Measurements from ENCODE around the gene DHX8. TPM values are rescaled to one million over a fixed set of nuclear protein-coding genes. Genes with fewer than 3 reads are reported as not detected.
"Not testable (repeated sequence)": the region's sequence is repeated elsewhere in the genome, so short reads cannot be mapped to it uniquely, and the experiment has no call there.

DHX8 gene
- polyA plus RNA-seq, 4 donors, result 21.6 to 33.8 (median 27.4) TPM

- Histone ChIP-seq H3K9me3 (ENCODE audit: control insufficient read depth in 2 of 2, insufficient read depth in 1 of 2, low read depth in 1 of 2, low read length in 1 of 2) (no peaks in the 10 kb centered on the region), H3K27me3 (ENCODE audit: control insufficient read depth in 3 of 3, insufficient read depth in 3 of 3, low read length in 3 of 3) (no peaks in the 10 kb centered on the region), H3K27ac (ENCODE audit: low read depth in 1 of 3, low read length in 2 of 3) (no peak overlapping the region), H3K4me3 (ENCODE audit: low read depth in 1 of 3, low read length in 3 of 3) (no peak overlapping the region), H3K36me3 (ENCODE audit: control insufficient read depth in 3 of 3, insufficient read depth in 2 of 3, low read depth in 1 of 3, low read length in 3 of 3) (no peaks in the 10 kb centered on the region), H3K4me1 (ENCODE audit: control insufficient read depth in 3 of 3, insufficient read depth in 2 of 3, low read depth in 1 of 3, low read length in 2 of 3) (peaks cover 0 to 14% (median 5%) of the 10 kb centered on the region in 3 donors)
- WGBS, 3 donors, result 48 to 71% (median 62%) methylated on average over 1 of the region's 1 CpG
- FAIRE-seq (no peak), DNase-seq (no peak)
Measured at GRCh38 chr17:43454868-43455267, 28.9 kb upstream of the DHX8 start.

- FAIRE-seq, result no peak
- Histone ChIP-seq H3K9me3 (ENCODE audit: control insufficient read depth in 2 of 2, insufficient read depth in 1 of 2, low read depth in 1 of 2, low read length in 1 of 2) (no peaks in the 10 kb centered on the region), H3K4me1 (ENCODE audit: control insufficient read depth in 3 of 3, insufficient read depth in 2 of 3, low read depth in 1 of 3, low read length in 2 of 3) (peaks cover 0 to 12% (median 5%) of the 10 kb centered on the region in 3 donors), H3K27me3 (ENCODE audit: control insufficient read depth in 3 of 3, insufficient read depth in 3 of 3, low read length in 3 of 3) (no peaks in the 10 kb centered on the region), H3K4me3 (ENCODE audit: low read depth in 1 of 3, low read length in 3 of 3) (no peak overlapping the region), H3K27ac (ENCODE audit: low read depth in 1 of 3, low read length in 2 of 3) (no peak overlapping the region), H3K36me3 (ENCODE audit: control insufficient read depth in 3 of 3, insufficient read depth in 2 of 3, low read depth in 1 of 3, low read length in 3 of 3) (no peaks in the 10 kb centered on the region)
- DNase-seq, result no peak
- 89 to 95% (median 94%) methylated on average over 6 of the region's 6 CpGs for WGBS, 3 donors
Measured at GRCh38 chr17:43456029-43456428, 27.7 kb upstream of the DHX8 start.

GRCh38 chr17:43456661-43457361 is 27.0 kb upstream of the DHX8 start:
- H3K4me3 ChIP-seq (ENCODE audit: low read depth in 1 of 3, low read length in 3 of 3), result no peak overlapping the region
- WGBS, 3 donors, result 27 to 34% (median 34%) methylated on average over 7 of the region's 7 CpGs
- H3K27me3 ChIP-seq (ENCODE audit: control insufficient read depth in 3 of 3, insufficient read depth in 3 of 3, low read length in 3 of 3), result no peaks in the 10 kb centered on the region
- H3K9me3 ChIP-seq (ENCODE audit: control insufficient read depth in 2 of 2, insufficient read depth in 1 of 2, low read depth in 1 of 2, low read length in 1 of 2), result no peaks in the 10 kb centered on the region
- DNase-seq, result peak; percentile 31 to 38
- H3K4me1 ChIP-seq (ENCODE audit: control insufficient read depth in 3 of 3, insufficient read depth in 2 of 3, low read depth in 1 of 3, low read length in 2 of 3), result peaks cover 0 to 12% (median 5%) of the 10 kb centered on the region in 3 donors
- H3K27ac ChIP-seq (ENCODE audit: low read depth in 1 of 3, low read length in 2 of 3), result peak overlapping the region in 1 of 3 donors; percentile 68
- FAIRE-seq, result no peak
- H3K36me3 ChIP-seq (ENCODE audit: control insufficient read depth in 3 of 3, insufficient read depth in 2 of 3, low read depth in 1 of 3, low read length in 3 of 3), result no peaks in the 10 kb centered on the region

GRCh38 chr17:43457362-43457692 is 26.4 kb upstream of the DHX8 start:
- WGBS, 3 donors, result 47 to 57% (median 50%) methylated on average over 1 of the region's 1 CpG
- no peak for FAIRE-seq

GRCh38 chr17:43459878-43460277 is 23.9 kb upstream of the DHX8 start:
- not testable (repeated sequence) for H3K4me3 ChIP-seq (ENCODE audit: low read depth in 1 of 3, low read length in 3 of 3); H3K36me3 ChIP-seq (ENCODE audit: control insufficient read depth in 3 of 3, insufficient read depth in 2 of 3, low read depth in 1 of 3, low read length in 3 of 3); H3K27ac ChIP-seq (ENCODE audit: low read depth in 1 of 3, low read length in 2 of 3); H3K9me3 ChIP-seq (ENCODE audit: control insufficient read depth in 2 of 2, insufficient read depth in 1 of 2, low read depth in 1 of 2, low read length in 1 of 2); H3K27me3 ChIP-seq (ENCODE audit: control insufficient read depth in 3 of 3, insufficient read depth in 3 of 3, low read length in 3 of 3); FAIRE-seq; DNase-seq
- peaks cover 0 to 12% (median 5%) of the 10 kb centered on the region in 3 donors for H3K4me1 ChIP-seq (ENCODE audit: control insufficient read depth in 3 of 3, insufficient read depth in 2 of 3, low read depth in 1 of 3, low read length in 2 of 3)
- WGBS, 3 donors, result 84 to 92% (median 88%) methylated on average over 5 of the region's 5 CpGs

More at GRCh38 chr17:43457362-43457692, 26.4 kb upstream of the DHX8 start:
- no peaks in the 10 kb centered on the region for H3K36me3 ChIP-seq (ENCODE audit: control insufficient read depth in 3 of 3, insufficient read depth in 2 of 3, low read depth in 1 of 3, low read length in 3 of 3)
- peaks cover 0 to 12% (median 5%) of the 10 kb centered on the region in 3 donors for H3K4me1 ChIP-seq (ENCODE audit: control insufficient read depth in 3 of 3, insufficient read depth in 2 of 3, low read depth in 1 of 3, low read length in 2 of 3)
- no peaks in the 10 kb centered on the region for H3K9me3 ChIP-seq (ENCODE audit: control insufficient read depth in 2 of 2, insufficient read depth in 1 of 2, low read depth in 1 of 2, low read length in 1 of 2)
- H3K4me3 ChIP-seq (ENCODE audit: low read depth in 1 of 3, low read length in 3 of 3), result no peak overlapping the region
- H3K27ac ChIP-seq (ENCODE audit: low read depth in 1 of 3, low read length in 2 of 3), result peak overlapping the region in 1 of 3 donors; percentile 21
- no peak for DNase-seq
- no peaks in the 10 kb centered on the region for H3K27me3 ChIP-seq (ENCODE audit: control insufficient read depth in 3 of 3, insufficient read depth in 3 of 3, low read length in 3 of 3)

- Histone ChIP-seq H3K27ac (ENCODE audit: low read depth in 1 of 3, low read length in 2 of 3) (no peak overlapping the region), H3K4me1 (ENCODE audit: control insufficient read depth in 3 of 3, insufficient read depth in 2 of 3, low read depth in 1 of 3, low read length in 2 of 3) (peaks cover 0 to 12% (median 5%) of the 10 kb centered on the region in 3 donors), H3K4me3 (ENCODE audit: low read depth in 1 of 3, low read length in 3 of 3) (no peak overlapping the region), H3K9me3 (ENCODE audit: control insufficient read depth in 2 of 2, insufficient read depth in 1 of 2, low read depth in 1 of 2, low read length in 1 of 2) (no peaks in the 10 kb centered on the region), H3K27me3 (ENCODE audit: control insufficient read depth in 3 of 3, insufficient read depth in 3 of 3, low read length in 3 of 3) (no peaks in the 10 kb centered on the region), H3K36me3 (ENCODE audit: control insufficient read depth in 3 of 3, insufficient read depth in 2 of 3, low read depth in 1 of 3, low read length in 3 of 3) (no peaks in the 10 kb centered on the region)
- DNase-seq (no peak), FAIRE-seq (no peak)
- WGBS, 3 donors, result 67 to 88% (median 84%) methylated on average over 1 of the region's 1 CpG
Measured at GRCh38 chr17:43461185-43461584, 22.6 kb upstream of the DHX8 start.

GRCh38 chr17:43462569-43462968 is 21.2 kb upstream of the DHX8 start:
- not testable (repeated sequence) for H3K27ac ChIP-seq (ENCODE audit: low read depth in 1 of 3, low read length in 2 of 3); H3K4me1 ChIP-seq (ENCODE audit: control insufficient read depth in 3 of 3, insufficient read depth in 2 of 3, low read depth in 1 of 3, low read length in 2 of 3); FAIRE-seq; H3K27me3 ChIP-seq (ENCODE audit: control insufficient read depth in 3 of 3, insufficient read depth in 3 of 3, low read length in 3 of 3); H3K36me3 ChIP-seq (ENCODE audit: control insufficient read depth in 3 of 3, insufficient read depth in 2 of 3, low read depth in 1 of 3, low read length in 3 of 3); DNase-seq; H3K9me3 ChIP-seq (ENCODE audit: control insufficient read depth in 2 of 2, insufficient read depth in 1 of 2, low read depth in 1 of 2, low read length in 1 of 2); H3K4me3 ChIP-seq (ENCODE audit: low read depth in 1 of 3, low read length in 3 of 3)
- WGBS, 3 donors, result 79 to 86% (median 81%) methylated on average over 3 of the region's 4 CpGs

GRCh38 chr17:43463241-43463640 is 20.5 kb upstream of the DHX8 start:
- Histone ChIP-seq H3K4me3 (ENCODE audit: low read depth in 1 of 3, low read length in 3 of 3) (no peak overlapping the region), H3K9me3 (ENCODE audit: control insufficient read depth in 2 of 2, insufficient read depth in 1 of 2, low read depth in 1 of 2, low read length in 1 of 2) (no peaks in the 10 kb centered on the region), H3K27ac (ENCODE audit: low read depth in 1 of 3, low read length in 2 of 3) (no peak overlapping the region), H3K4me1 (ENCODE audit: control insufficient read depth in 3 of 3, insufficient read depth in 2 of 3, low read depth in 1 of 3, low read length in 2 of 3) (peaks cover 0 to 2% (median 0%) of the 10 kb centered on the region in 3 donors), H3K36me3 (ENCODE audit: control insufficient read depth in 3 of 3, insufficient read depth in 2 of 3, low read depth in 1 of 3, low read length in 3 of 3) (no peaks in the 10 kb centered on the region), H3K27me3 (ENCODE audit: control insufficient read depth in 3 of 3, insufficient read depth in 3 of 3, low read length in 3 of 3) (no peaks in the 10 kb centered on the region)
- no peak for DNase-seq
- WGBS, 3 donors, result 80 to 86% (median 84%) methylated on average over 4 of the region's 4 CpGs
- FAIRE-seq, result no peak

- 33 to 83% (median 67%) methylated on average over 1 of the region's 1 CpG for WGBS, 3 donors
- DNase-seq (no peak), FAIRE-seq (no peak)
- H3K4me3 ChIP-seq (ENCODE audit: low read depth in 1 of 3, low read length in 3 of 3), result no peak overlapping the region
- H3K9me3 ChIP-seq (ENCODE audit: control insufficient read depth in 2 of 2, insufficient read depth in 1 of 2, low read depth in 1 of 2, low read length in 1 of 2), result no peaks in the 10 kb centered on the region
- H3K27ac ChIP-seq (ENCODE audit: low read depth in 1 of 3, low read length in 2 of 3), result no peak overlapping the region
- no peaks in the 10 kb centered on the region for H3K36me3 ChIP-seq (ENCODE audit: control insufficient read depth in 3 of 3, insufficient read depth in 2 of 3, low read depth in 1 of 3, low read length in 3 of 3)
- no peaks in the 10 kb centered on the region for H3K27me3 ChIP-seq (ENCODE audit: control insufficient read depth in 3 of 3, insufficient read depth in 3 of 3, low read length in 3 of 3)
- H3K4me1 ChIP-seq (ENCODE audit: control insufficient read depth in 3 of 3, insufficient read depth in 2 of 3, low read depth in 1 of 3, low read length in 2 of 3), result no peaks in the 10 kb centered on the region
Measured at GRCh38 chr17:43464046-43464445, 19.7 kb upstream of the DHX8 start.

Data from small intestine (tissue), 7 donors.